Neural crest cell (in vitro differentiated cells): ENCODE results near the gene MS4A10. TPM values are rescaled to one million over a fixed set of nuclear protein-coding genes. Genes with fewer than 3 reads are reported as not detected.

ENCODE experiments used
- DNase-seq: peaks from one replicate; pipeline ENCODE4 v3.0.0; 2021; ENCODE audit warnings: low read depth, mixed read lengths, low spot score
- H3K27ac Mint-ChIP-seq: one replicate; pipeline ENCODE4 v1.8.0; 2021; ENCODE audit warnings: mild to moderate bottlenecking, mixed read lengths; ENCODE audit not compliant: unreplicated experiment
- H3K27me3 Mint-ChIP-seq: 2 replicates; pipeline ENCODE4 v1.8.0; 2021; ENCODE audit warnings: low read depth, mild to moderate bottlenecking, mixed read lengths
- H3K36me3 Mint-ChIP-seq: 2 replicates; pipeline ENCODE4 v1.8.0; 2021; ENCODE audit warnings: low read depth, mild to moderate bottlenecking, mixed read lengths
- H3K4me1 Mint-ChIP-seq: 2 replicates; pipeline ENCODE4 v1.8.0; 2021; ENCODE audit warnings: mixed read lengths
- H3K4me3 Mint-ChIP-seq: one replicate; pipeline ENCODE4 v1.8.0; 2021; ENCODE audit warnings: mild to moderate bottlenecking, mixed read lengths
- H3K9me3 Mint-ChIP-seq: 2 replicates; pipeline ENCODE4 v1.8.0; 2021; ENCODE audit warnings: mixed read lengths
- CTCF ChIP-seq: fragments of 200-600 bp; sonication (generic); conservative IDR thresholded peaks from 2 replicates; pipeline ENCODE4 v1.5.0; 2021; ENCODE audit warnings: antibody characterized with exemption, mild to moderate bottlenecking
- total RNA-seq: library from RNA; stranded (reverse); gene quantifications from 2 replicates; pipeline ENCODE4 v1.2.1, GENCODE V29; 2021

MS4A10 gene
- total RNA-seq, 1 donor from 2014 or later, result not detected

GRCh38 chr11:60771879-60772525 is 13.1 kb upstream of the MS4A10 start:
- H3K4me3 Mint-ChIP-seq, result no peak overlapping the region
- no peaks in the 10 kb centered on the region for H3K9me3 Mint-ChIP-seq
- DNase-seq, result no peak
- H3K36me3 Mint-ChIP-seq, result no peaks in the 10 kb centered on the region
- H3K27me3 Mint-ChIP-seq, result peaks cover 3% of the 10 kb centered on the region
- H3K27ac Mint-ChIP-seq, result no peak overlapping the region
- TF ChIP-seq CTCF, result no peak
- H3K4me1 Mint-ChIP-seq, result peaks cover 6% of the 10 kb centered on the region

- Mint-ChIP-seq H3K9me3 (no peaks in the 10 kb centered on the region), H3K4me3 (no peak overlapping the region), H3K27ac (no peak overlapping the region), H3K27me3 (peaks cover 2% of the 10 kb centered on the region), H3K36me3 (no peaks in the 10 kb centered on the region), H3K4me1 (peaks cover 6% of the 10 kb centered on the region)
- DNase-seq, result no peak
- TF ChIP-seq CTCF, result no peak
These were observed 12.5 kb upstream of the MS4A10 start for GRCh38 chr11:60772666-60773065.

- Mint-ChIP-seq H3K4me1 (peaks cover 6% of the 10 kb centered on the region), H3K9me3 (no peaks in the 10 kb centered on the region), H3K27ac (no peak overlapping the region), H3K4me3 (no peak overlapping the region), H3K27me3 (peaks cover 2% of the 10 kb centered on the region), H3K36me3 (no peaks in the 10 kb centered on the region)
- TF ChIP-seq CTCF, result no peak
- no peak for DNase-seq
These were observed 10.4 kb upstream of the MS4A10 start for GRCh38 chr11:60774726-60775125.

- H3K27ac Mint-ChIP-seq, result no peak overlapping the region
- H3K27me3 Mint-ChIP-seq, result peaks cover 2% of the 10 kb centered on the region
- H3K4me3 Mint-ChIP-seq, result no peak overlapping the region
- no peaks in the 10 kb centered on the region for H3K9me3 Mint-ChIP-seq
- H3K4me1 Mint-ChIP-seq, result peaks cover 6% of the 10 kb centered on the region
- DNase-seq, result peak; percentile 93
- no peaks in the 10 kb centered on the region for H3K36me3 Mint-ChIP-seq
- TF ChIP-seq CTCF, result peak; percentile 95
These were observed 9.6 kb upstream of the MS4A10 start for GRCh38 chr11:60775420-60775961.

- Mint-ChIP-seq H3K27ac (no peak overlapping the region), H3K9me3 (no peaks in the 10 kb centered on the region), H3K4me3 (no peak overlapping the region)
These were observed 9.0 kb upstream of the MS4A10 start for GRCh38 chr11:60776167-60776566.

More at GRCh38 chr11:60776167-60776566, 9.0 kb upstream of the MS4A10 start:
- no peak for DNase-seq
- peaks cover 2% of the 10 kb centered on the region for H3K27me3 Mint-ChIP-seq
- H3K4me1 Mint-ChIP-seq, result peaks cover 6% of the 10 kb centered on the region
- no peak for TF ChIP-seq CTCF
- no peaks in the 10 kb centered on the region for H3K36me3 Mint-ChIP-seq
